Natural killer cell (primary cell): ENCODE results near the gene DMAC1. TPM values are rescaled to one million over a fixed set of nuclear protein-coding genes. Genes with fewer than 3 reads are reported as not detected.

ENCODE experiments used
- ATAC-seq, 3 donors: fragments of 150-1000 bp in 2 of 3; fragments of 200-7000 bp in 1 of 3; cut with Tn5 transposase; 1 replicate in 1 of 3; 2 replicates in 2 of 3; pipeline ENCODE4 v1.10.0; 2021; ENCODE audit warnings: mild to moderate bottlenecking in 2 of 3, moderate library complexity in 2 of 3
- DNase-seq, 2 donors: peaks; one replicate each; pipeline versions ENCODE4 v3.0.0 to v3.0.0-alpha.2; 2013 to 2021; ENCODE audit warnings: mixed read lengths in 1 of 2
- H3K27ac ChIP-seq: one replicate; pipeline ENCODE4 v1.5.1; 2013; ENCODE audit warnings: mild to moderate bottlenecking, low read length
- H3K27me3 ChIP-seq: one replicate; pipeline ENCODE4 v1.6.1; 2013; ENCODE audit warnings: low read length; ENCODE audit not compliant: control insufficient read depth, insufficient read depth
- H3K36me3 ChIP-seq: one replicate; pipeline ENCODE4 v1.6.1; 2013; ENCODE audit warnings: low read length; ENCODE audit not compliant: control insufficient read depth, insufficient read depth
- H3K4me1 ChIP-seq: one replicate; pipeline ENCODE4 v1.6.1; 2013; ENCODE audit warnings: low read length; ENCODE audit not compliant: control insufficient read depth, insufficient read depth
- H3K4me3 ChIP-seq: one replicate; pipeline ENCODE4 v1.5.1; 2013; ENCODE audit warnings: low read length
- H3K9me3 ChIP-seq: one replicate; pipeline ENCODE4 v1.6.1; 2013; ENCODE audit warnings: low read length; ENCODE audit not compliant: control insufficient read depth, insufficient read depth
- H3K27ac Mint-ChIP-seq, 2 donors: one replicate each; pipeline ENCODE4 v1.8.0; 2022; ENCODE audit warnings: mild to moderate bottlenecking in 2 of 2, mixed read lengths in 2 of 2, moderate library complexity in 1 of 2
- H3K27me3 Mint-ChIP-seq, 2 donors: one replicate each; pipeline ENCODE4 v1.8.0; 2022; ENCODE audit warnings: low read depth in 2 of 2, mixed read lengths in 2 of 2
- H3K36me3 Mint-ChIP-seq: one replicate; pipeline ENCODE4 v1.8.0; 2022; ENCODE audit warnings: mixed read lengths
- H3K4me1 Mint-ChIP-seq, 2 donors: one replicate each; pipeline ENCODE4 v1.8.0; 2022; ENCODE audit warnings: mixed read lengths in 2 of 2
- H3K4me3 Mint-ChIP-seq: one replicate; pipeline ENCODE4 v1.8.0; 2022; ENCODE audit warnings: mild to moderate bottlenecking, moderate library complexity, mixed read lengths
- H3K9me3 Mint-ChIP-seq, 2 donors: one replicate each; pipeline ENCODE4 v1.8.0; 2022; ENCODE audit warnings: mixed read lengths in 2 of 2
- WGBS: methylation state at CpG from one replicate; pipeline ENCODE4 v1.1.7; 2013; ENCODE audit warnings: missing lambda C conversion rate; ENCODE audit not compliant: insufficient coverage; 5-methylcytosine and 5-hydroxymethylcytosine counted together
- intact Hi-C: fragments of 100-400 bp; cut with micrococcal nuclease; formaldehyde crosslinking; loops from one replicate; pipeline ENCODE4 v1.14.2; 2022
- total RNA-seq, 4 donors: library from RNA; stranded (reverse); fragments of 120-200 nt in 1 of 4; gene quantifications; one replicate each; pipeline versions ENCODE4 v1.2.3 to v1.2.4, GENCODE V29; 2013 to 2022
- TF ChIP-seq, protein P1 (sequence below): fragments of 200-600 bp; IDR thresholded peaks from one replicate; pipeline ENCODE4 v1.8.0; 2022; ENCODE audit warnings: antibody characterized with exemption

Gene DMAC1
- total RNA-seq, 3 donors from 2014 or later (not counting 1 experiment from before 2014, with no cell fraction given): 10.1 to 16.4 (median 14.4) TPM

GRCh38 chr9:7783635-7784063, 15.9 kb downstream of the DMAC1 start:
- no peaks in the 10 kb centered on the region for H3K4me1 ChIP-seq
- no peak overlapping the region for H3K27ac Mint-ChIP-seq
- H3K27me3 Mint-ChIP-seq: peaks cover 0 to 4% of the 10 kb centered on the region in 2 donors
- H3K4me1 Mint-ChIP-seq: peaks cover 11 to 12% of the 10 kb centered on the region in 2 donors
- H3K27ac ChIP-seq: no peak overlapping the region
- H3K9me3 Mint-ChIP-seq: no peaks in the 10 kb centered on the region
- ATAC-seq (peak; percentile 9 to 68 (median 46)), DNase-seq (peak in 1 of 2 donors; percentile 29)
- H3K9me3 ChIP-seq: no peaks in the 10 kb centered on the region
- TF ChIP-seq, protein P1, sequence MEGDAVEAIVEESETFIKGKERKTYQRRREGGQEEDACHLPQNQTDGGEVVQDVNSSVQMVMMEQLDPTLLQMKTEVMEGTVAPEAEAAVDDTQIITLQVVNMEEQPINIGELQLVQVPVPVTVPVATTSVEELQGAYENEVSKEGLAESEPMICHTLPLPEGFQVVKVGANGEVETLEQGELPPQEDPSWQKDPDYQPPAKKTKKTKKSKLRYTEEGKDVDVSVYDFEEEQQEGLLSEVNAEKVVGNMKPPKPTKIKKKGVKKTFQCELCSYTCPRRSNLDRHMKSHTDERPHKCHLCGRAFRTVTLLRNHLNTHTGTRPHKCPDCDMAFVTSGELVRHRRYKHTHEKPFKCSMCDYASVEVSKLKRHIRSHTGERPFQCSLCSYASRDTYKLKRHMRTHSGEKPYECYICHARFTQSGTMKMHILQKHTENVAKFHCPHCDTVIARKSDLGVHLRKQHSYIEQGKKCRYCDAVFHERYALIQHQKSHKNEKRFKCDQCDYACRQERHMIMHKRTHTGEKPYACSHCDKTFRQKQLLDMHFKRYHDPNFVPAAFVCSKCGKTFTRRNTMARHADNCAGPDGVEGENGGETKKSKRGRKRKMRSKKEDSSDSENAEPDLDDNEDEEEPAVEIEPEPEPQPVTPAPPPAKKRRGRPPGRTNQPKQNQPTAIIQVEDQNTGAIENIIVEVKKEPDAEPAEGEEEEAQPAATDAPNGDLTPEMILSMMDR: no peak
- no peaks in the 10 kb centered on the region for H3K36me3 ChIP-seq
- WGBS: 61% methylated on average over 5 of the region's 5 CpGs
- intact Hi-C loops: no loop called here
- H3K27me3 ChIP-seq: no peaks in the 10 kb centered on the region
- H3K36me3 Mint-ChIP-seq: no peaks in the 10 kb centered on the region
- H3K4me3 Mint-ChIP-seq: no peak overlapping the region
- H3K4me3 ChIP-seq: no peak overlapping the region

DNA sequence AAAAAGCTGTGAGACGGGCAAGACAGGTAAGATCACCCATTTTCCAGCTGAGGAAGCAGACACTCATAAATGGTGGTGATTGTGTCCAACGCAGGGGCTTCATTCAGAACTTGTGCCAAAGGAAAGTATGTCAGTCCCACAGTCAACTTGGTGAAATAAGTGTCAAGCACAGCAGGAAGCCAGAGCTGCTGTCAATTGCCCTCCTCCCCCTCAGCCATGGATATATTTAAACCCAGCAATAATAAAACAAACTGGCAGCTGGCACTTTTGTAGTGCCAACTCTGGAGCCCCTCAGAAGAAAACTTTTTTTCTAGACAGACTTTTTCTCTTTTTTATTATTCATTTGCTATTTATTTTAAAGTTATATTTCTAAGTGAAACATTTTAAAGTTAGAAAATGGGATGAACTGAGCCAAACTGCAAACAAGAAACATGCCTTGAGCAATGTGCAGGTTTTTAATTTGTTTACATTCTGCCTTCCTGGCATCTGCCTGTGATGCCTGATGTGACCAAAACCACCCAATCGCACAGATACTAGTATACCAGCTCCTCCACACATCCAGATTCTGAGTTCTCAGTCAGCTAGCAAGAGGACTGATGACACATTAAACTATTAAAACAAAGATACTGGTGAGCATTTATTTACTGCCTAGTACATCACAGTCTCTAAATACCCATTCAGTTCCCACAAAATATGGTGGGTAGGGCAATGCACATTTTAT, 17.0 kb downstream of the DMAC1 start:
- no peak overlapping the region for H3K27ac ChIP-seq
- TF ChIP-seq, protein P1: no peak
- intact Hi-C loops: no loop called here
- Mint-ChIP-seq H3K36me3 (no peaks in the 10 kb centered on the region), H3K4me3 (no peak overlapping the region), H3K9me3 (no peaks in the 10 kb centered on the region), H3K4me1 (peaks cover 11 to 12% of the 10 kb centered on the region in 2 donors), H3K27ac (no peak overlapping the region), H3K27me3 (peaks cover 0 to 4% of the 10 kb centered on the region in 2 donors)
- no peak for DNase-seq
- WGBS: 52% methylated on average over 3 of the region's 3 CpGs
- no peaks in the 10 kb centered on the region for H3K4me1 ChIP-seq
- no peak overlapping the region for H3K4me3 ChIP-seq
- H3K9me3 ChIP-seq: no peaks in the 10 kb centered on the region
- H3K36me3 ChIP-seq: no peaks in the 10 kb centered on the region
- H3K27me3 ChIP-seq: no peaks in the 10 kb centered on the region
- no peak for ATAC-seq

GRCh38 chr9:7780261-7780988, 19.2 kb downstream of the DMAC1 start:
- WGBS: 82% methylated on average over 3 of the region's 3 CpGs
- ATAC-seq (no peak), DNase-seq (no peak)
- H3K4me1 ChIP-seq: no peaks in the 10 kb centered on the region
- H3K27ac ChIP-seq: no peak overlapping the region
- no peaks in the 10 kb centered on the region for H3K36me3 ChIP-seq
- no peaks in the 10 kb centered on the region for H3K36me3 Mint-ChIP-seq
- H3K27me3 ChIP-seq: no peaks in the 10 kb centered on the region
- peaks cover 11 to 12% of the 10 kb centered on the region in 2 donors for H3K4me1 Mint-ChIP-seq
- TF ChIP-seq, protein P1: no peak
- no peak overlapping the region for H3K4me3 ChIP-seq
- H3K9me3 Mint-ChIP-seq: no peaks in the 10 kb centered on the region
- H3K27me3 Mint-ChIP-seq: peaks cover 7 to 16% of the 10 kb centered on the region in 2 donors
- H3K9me3 ChIP-seq: no peaks in the 10 kb centered on the region
- H3K4me3 Mint-ChIP-seq: no peak overlapping the region
- no peak overlapping the region for H3K27ac Mint-ChIP-seq
- intact Hi-C loops: no loop called here
